Measurements from ENCODE around the gene BPIFB3. TPM values are rescaled to one million over a fixed set of nuclear protein-coding genes. Genes with fewer than 3 reads are reported as not detected.
"Not testable (repeated sequence)": the region's sequence is repeated elsewhere in the genome, so short reads cannot be mapped to it uniquely, and the experiment has no call there.

Gene BPIFB3
- total RNA-seq, 2 donors from 2014 or later, result not detected

DNA sequence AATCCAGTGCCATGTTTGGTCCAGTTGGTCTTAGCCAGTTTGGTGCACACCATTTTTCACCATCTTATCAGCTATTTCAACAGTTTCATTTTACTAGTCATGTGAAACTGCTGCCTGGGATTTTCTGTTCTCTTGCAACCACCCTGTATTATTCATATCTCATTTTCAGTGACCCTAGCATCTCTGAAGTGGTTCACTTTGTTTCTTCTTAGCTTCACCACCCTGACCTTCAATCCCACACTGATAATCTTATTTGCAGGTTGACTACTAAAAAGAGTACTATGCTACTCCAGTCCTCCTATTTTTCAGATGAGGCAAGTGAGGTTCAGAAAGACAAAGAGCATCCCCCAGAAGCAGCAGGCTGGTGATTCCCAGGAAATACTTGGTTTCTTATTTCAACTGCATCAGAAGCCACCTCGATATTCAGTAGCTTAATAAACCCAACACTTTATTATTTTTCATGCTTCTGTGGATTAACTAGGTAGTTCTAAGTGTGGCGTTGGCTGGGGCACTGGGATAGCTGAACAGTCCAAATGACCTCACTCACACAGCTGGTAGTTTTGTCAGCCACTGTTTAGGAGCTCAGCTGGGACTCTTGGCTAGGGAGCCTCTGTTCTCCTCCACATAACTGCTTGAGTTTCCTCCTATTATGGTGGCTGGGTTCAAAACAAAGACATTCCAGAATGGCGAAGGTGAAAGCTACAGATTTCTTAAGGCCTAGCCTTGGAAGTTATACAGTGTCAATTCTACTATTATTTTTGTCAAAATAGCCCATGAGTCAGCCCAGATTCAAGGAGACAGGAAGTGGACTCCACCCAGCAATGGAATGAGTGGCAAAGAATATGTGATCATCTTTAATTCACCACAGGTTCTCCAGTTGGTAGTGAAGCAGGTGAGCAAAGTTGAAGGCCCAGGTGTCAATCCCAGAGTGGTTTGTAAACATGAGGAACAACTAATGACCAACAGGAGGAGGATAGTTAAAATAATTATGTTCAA lies 66.3 kb downstream of the BPIFB3 start:
- Histone ChIP-seq H3K27me3 (no peaks in the 10 kb centered on the region), H3K4me3 (no peak overlapping the region), H3K9ac (ENCODE audit: low read depth in 2 of 2, low read length in 2 of 2) (no peak overlapping the region), H3K36me3 (no peaks in the 10 kb centered on the region), H3K4me1 (no peaks in the 10 kb centered on the region), H3K27ac (no peak overlapping the region), H3K9me3 (no peaks in the 10 kb centered on the region)
- no peak for DNase-seq
- intact Hi-C loops (cut with DNase I), result no loop called here
- TF ChIP-seq, protein P1, sequence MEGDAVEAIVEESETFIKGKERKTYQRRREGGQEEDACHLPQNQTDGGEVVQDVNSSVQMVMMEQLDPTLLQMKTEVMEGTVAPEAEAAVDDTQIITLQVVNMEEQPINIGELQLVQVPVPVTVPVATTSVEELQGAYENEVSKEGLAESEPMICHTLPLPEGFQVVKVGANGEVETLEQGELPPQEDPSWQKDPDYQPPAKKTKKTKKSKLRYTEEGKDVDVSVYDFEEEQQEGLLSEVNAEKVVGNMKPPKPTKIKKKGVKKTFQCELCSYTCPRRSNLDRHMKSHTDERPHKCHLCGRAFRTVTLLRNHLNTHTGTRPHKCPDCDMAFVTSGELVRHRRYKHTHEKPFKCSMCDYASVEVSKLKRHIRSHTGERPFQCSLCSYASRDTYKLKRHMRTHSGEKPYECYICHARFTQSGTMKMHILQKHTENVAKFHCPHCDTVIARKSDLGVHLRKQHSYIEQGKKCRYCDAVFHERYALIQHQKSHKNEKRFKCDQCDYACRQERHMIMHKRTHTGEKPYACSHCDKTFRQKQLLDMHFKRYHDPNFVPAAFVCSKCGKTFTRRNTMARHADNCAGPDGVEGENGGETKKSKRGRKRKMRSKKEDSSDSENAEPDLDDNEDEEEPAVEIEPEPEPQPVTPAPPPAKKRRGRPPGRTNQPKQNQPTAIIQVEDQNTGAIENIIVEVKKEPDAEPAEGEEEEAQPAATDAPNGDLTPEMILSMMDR (IDR thresholded peaks at IDR 0.05), result no peak

DNA sequence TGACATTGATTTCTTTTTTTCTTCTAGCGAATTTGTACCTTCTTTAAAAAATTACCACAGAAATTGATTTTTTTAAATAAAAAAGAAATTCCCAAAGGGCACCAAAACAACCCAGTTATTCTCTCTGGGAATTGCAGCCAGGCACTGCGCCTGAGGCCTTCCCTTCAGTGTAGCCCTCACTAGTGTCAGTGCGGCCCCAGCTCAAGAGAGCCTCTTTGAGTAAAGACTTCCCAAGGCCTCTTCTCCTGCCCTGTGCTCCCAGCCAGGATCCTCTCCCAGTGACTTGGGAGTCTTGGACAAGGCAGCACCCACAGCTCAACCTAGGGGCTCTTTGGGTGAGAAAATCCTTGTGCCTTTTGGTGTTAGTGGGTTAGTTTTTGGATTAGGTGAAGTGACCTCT lies 67.2 kb downstream of the BPIFB3 start:
- no peaks in the 10 kb centered on the region for H3K36me3 ChIP-seq
- no peak for DNase-seq
- no peak overlapping the region for H3K9ac ChIP-seq (ENCODE audit: low read depth in 2 of 2, low read length in 2 of 2)
- H3K9me3 ChIP-seq, result no peaks in the 10 kb centered on the region
- intact Hi-C loops (cut with DNase I), result no loop called here
- no peaks in the 10 kb centered on the region for H3K27me3 ChIP-seq
- no peak overlapping the region for H3K4me3 ChIP-seq
- no peaks in the 10 kb centered on the region for H3K4me1 ChIP-seq
- TF ChIP-seq, protein P1 (IDR thresholded peaks at IDR 0.05), result no peak
- H3K27ac ChIP-seq, result no peak overlapping the region

DNA sequence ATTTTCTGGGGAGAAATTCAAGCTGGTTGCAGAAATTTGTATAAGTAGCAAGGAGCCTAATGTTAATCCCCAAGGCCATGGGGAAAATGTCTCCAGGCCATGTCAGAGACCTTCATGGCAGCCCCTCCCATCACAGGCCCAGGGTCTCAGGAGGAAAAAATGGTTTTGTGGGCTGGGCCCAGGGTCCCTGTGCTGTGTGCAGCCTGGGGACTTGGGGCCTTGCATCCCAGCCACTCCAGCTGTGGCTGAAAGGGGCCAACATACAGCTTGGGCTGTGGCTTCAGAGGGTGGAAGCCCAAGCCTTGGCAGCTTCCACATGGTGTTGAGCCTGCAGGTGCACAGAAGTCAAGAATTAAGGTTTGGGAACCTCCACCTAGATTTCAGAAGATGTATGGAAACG lies 68.6 kb downstream of the BPIFB3 start:
- H3K27me3 ChIP-seq; H3K9me3 ChIP-seq; intact Hi-C loops (cut with DNase I); H3K9ac ChIP-seq (ENCODE audit: low read depth in 2 of 2, low read length in 2 of 2); DNase-seq; H3K4me3 ChIP-seq; H3K36me3 ChIP-seq; H3K4me1 ChIP-seq; H3K27ac ChIP-seq: not testable (repeated sequence)

Other genes starting within 250 kb of the BPIFB3 start
- gene MAPRE1, start 233.9 kb upstream of the BPIFB3 start, total RNA-seq, result 100 to 1,000 TPM in 1 of 2 donors, 10 to 100 TPM in 1; 88.7 to 101 TPM
- gene EFCAB8, start 195.0 kb upstream of the BPIFB3 start, total RNA-seq, result under 1 TPM; 0.11 to 0.72 TPM
- gene SUN5, start 49.5 kb upstream of the BPIFB3 start, total RNA-seq, result not detected
- under 1 TPM in 1 of 2 donors, not detected in 1; 0.35 TPM for gene BPIFB2, start 46.2 kb upstream of the BPIFB3 start, total RNA-seq
- gene BPIFB6, start 22.3 kb upstream of the BPIFB3 start, total RNA-seq, result not detected
- not detected for gene BPIFB4, start 25.7 kb downstream of the BPIFB3 start, total RNA-seq
- not detected for gene BPIFA2, start 114.3 kb downstream of the BPIFB3 start, total RNA-seq
- gene BPIFA3, start 163.4 kb downstream of the BPIFB3 start, total RNA-seq, result not detected
- gene BPIFA1, start 182.1 kb downstream of the BPIFB3 start, total RNA-seq, result not detected
- under 1 TPM in 1 of 2 donors, not detected in 1; 0.20 TPM for gene BPIFB1, start 229.3 kb downstream of the BPIFB3 start, total RNA-seq